IMR-90 (cell line): ENCODE results near the gene MSMO1. TPM values are rescaled to one million over a fixed set of nuclear protein-coding genes. Genes with fewer than 3 reads are reported as not detected.

Experiments
- ATAC-seq: fragments of 200-7000 bp; cut with Tn5 transposase; 2 replicates; pipeline ENCODE4 v1.9.1; 2020; ENCODE audit warnings: low read depth, mild to moderate bottlenecking, moderate library complexity
- BruUV-seq: library from RNA; stranded (reverse); fragments of 400-500 nt; replicated peaks from 2 replicates; lab custom pipeline; 2021; lab: Mats Ljungman, UMichigan
- CTCF ChIA-PET: fragments of 300-600 bp; formaldehyde crosslinking; extraction: SDS; loops from one replicate; lab custom pipeline; 2021; ENCODE audit warnings: antibody characterized with exemption; lab: Yijun Ruan, JAX
- POLR2A ChIA-PET: fragments of 300-600 bp; sonication (Branson Sonifier 250); formaldehyde crosslinking; loops from one replicate; lab custom pipeline; 2022; ENCODE audit warnings: antibody characterized with exemption; ENCODE audit not compliant: unreplicated experiment; lab: Charles Lee
- DNase-seq: peaks from one replicate; pipeline ENCODE4 v3.0.0; 2013
- H2AFZ ChIP-seq: replicated peaks from 2 replicates; pipeline ENCODE3; 2013; ENCODE audit warnings: low read length, mild to moderate bottlenecking; ENCODE audit not compliant: poor library complexity
- H2AK5ac ChIP-seq: 2 replicates; pipeline ENCODE4 v1.6.1; 2013; ENCODE audit warnings: low read depth, low read length, inconsistent platforms
- H2AK9ac ChIP-seq: replicated peaks from 2 replicates; pipeline ENCODE3; 2013; ENCODE audit warnings: mild to moderate bottlenecking, low read depth, low read length, moderate library complexity; ENCODE audit not compliant: poor library complexity
- H2BK120ac ChIP-seq: 2 replicates; pipeline ENCODE4 v1.6.1; 2013; ENCODE audit warnings: low read depth, low read length, inconsistent platforms
- H2BK15ac ChIP-seq: 3 replicates; pipeline ENCODE4 v1.6.1; 2013; ENCODE audit warnings: low read depth, low read length, inconsistent platforms
- H2BK20ac ChIP-seq: 2 replicates; pipeline ENCODE4 v1.6.1; 2013; ENCODE audit warnings: low read depth, mild to moderate bottlenecking, inconsistent platforms, low read length, moderate library complexity
- H2BK5ac ChIP-seq: 2 replicates; pipeline ENCODE4 v1.6.1; 2013; ENCODE audit warnings: mild to moderate bottlenecking, low read depth, low read length, inconsistent platforms; ENCODE audit not compliant: poor library complexity, severe bottlenecking
- H3K14ac ChIP-seq: replicated peaks from 2 replicates; pipeline ENCODE4 v1.6.1; 2013; ENCODE audit warnings: low read depth, low read length, inconsistent platforms
- H3K18ac ChIP-seq: 2 replicates; pipeline ENCODE4 v1.6.1; 2013; ENCODE audit warnings: low read depth, low read length, control low read depth
- H3K23ac ChIP-seq: 2 replicates; pipeline ENCODE4 v1.6.1; 2013; ENCODE audit warnings: low read depth, low read length, inconsistent platforms
- H3K27ac ChIP-seq: 2 replicates; pipeline ENCODE4 v1.5.1; 2013; ENCODE audit warnings: mild to moderate bottlenecking, control low read depth, low read length; ENCODE audit not compliant: insufficient read depth
- H3K27me3 ChIP-seq: 2 replicates; pipeline ENCODE4 v1.6.1; 2013; ENCODE audit warnings: low read length; ENCODE audit not compliant: control insufficient read depth, insufficient read depth
- H3K36me3 ChIP-seq: 2 replicates; pipeline ENCODE4 v1.6.1; 2013; ENCODE audit warnings: low read length, mixed read lengths; ENCODE audit not compliant: control insufficient read depth, insufficient read depth
- H3K4ac ChIP-seq: 2 replicates; pipeline ENCODE4 v1.6.1; 2013; ENCODE audit warnings: low read depth, low read length, inconsistent platforms
- H3K4me1 ChIP-seq: 2 replicates; pipeline ENCODE4 v1.6.1; 2013; ENCODE audit warnings: low read length, mixed read lengths; ENCODE audit not compliant: control insufficient read depth, insufficient read depth
- H3K4me2 ChIP-seq: 2 replicates; pipeline ENCODE4 v1.6.1; 2013; ENCODE audit warnings: low read depth, mild to moderate bottlenecking, control low read depth, low read length, moderate library complexity
- H3K4me3 ChIP-seq: 2 replicates; pipeline ENCODE4 v1.5.1; 2013; ENCODE audit warnings: low read depth, mild to moderate bottlenecking, control low read depth, low read length, moderate library complexity; ENCODE audit not compliant: insufficient read depth
- H3K56ac ChIP-seq: 2 replicates; pipeline ENCODE4 v1.6.1; 2013; ENCODE audit warnings: low read length, inconsistent platforms; ENCODE audit not compliant: insufficient read depth; ENCODE audit errors: extremely low read depth
- H3K79me1 ChIP-seq, 2 experiments: 2 replicates each; pipeline ENCODE4 v1.6.1; 2013; ENCODE audit warnings: low read length in 2 of 2, inconsistent platforms in 1 of 2, low read depth in 1 of 2
- H3K9ac ChIP-seq: 2 replicates; pipeline ENCODE4 v1.6.1; 2013; ENCODE audit warnings: low read depth, low read length, control low read depth
- H3K9me1 ChIP-seq: 2 replicates; pipeline ENCODE4 v1.6.1; 2013; ENCODE audit warnings: low read length, inconsistent platforms; ENCODE audit not compliant: insufficient read depth
- H3K9me3 ChIP-seq: 2 replicates; pipeline ENCODE4 v1.6.1; 2013; ENCODE audit warnings: low read length; ENCODE audit not compliant: control insufficient read depth, insufficient read depth
- H4K20me1 ChIP-seq: 2 replicates; pipeline ENCODE4 v1.6.1; 2013; ENCODE audit warnings: low read length, inconsistent platforms; ENCODE audit not compliant: insufficient read depth
- H4K5ac ChIP-seq: 2 replicates; pipeline ENCODE4 v1.6.1; 2013; ENCODE audit warnings: mild to moderate bottlenecking, low read depth, low read length, control low read depth
- H4K8ac ChIP-seq, 2 experiments: 2 replicates each; pipeline ENCODE4 v1.6.1; 2013; ENCODE audit warnings: low read depth in 2 of 2, low read length in 2 of 2, control low read depth in 1 of 2, inconsistent platforms in 1 of 2
- H4K91ac ChIP-seq: 2 replicates; pipeline ENCODE4 v1.6.1; 2013; ENCODE audit warnings: low read depth, low read length, inconsistent platforms; ENCODE audit not compliant: insufficient read depth
- BHLHE40 ChIP-seq: fragments of 150-350 bp; IDR thresholded peaks from 2 replicates; pipeline ENCODE4 v1.6.1; 2016; ENCODE audit warnings: mild to moderate bottlenecking, low read depth, low read length
- CEBPB ChIP-seq: IDR thresholded peaks from 2 replicates; pipeline ENCODE4 v1.6.1; 2012; ENCODE audit warnings: low read depth, low read length, improper control_type of control experiment
- FOS ChIP-seq: fragments of 150-350 bp; IDR thresholded peaks from 2 replicates; pipeline ENCODE4 v1.6.1; 2016; ENCODE audit warnings: low read depth, low read length
- MAFK ChIP-seq: IDR thresholded peaks from 2 replicates; pipeline ENCODE4 v1.6.1; 2012; ENCODE audit warnings: low read depth, low read length, improper control_type of control experiment
- MAZ ChIP-seq: IDR thresholded peaks from 2 replicates; pipeline ENCODE4 v1.6.1; 2012; ENCODE audit warnings: low read depth, mild to moderate bottlenecking, low read length, improper control_type of control experiment, moderate library complexity, borderline replicate concordance
- MXI1 ChIP-seq: IDR thresholded peaks from 2 replicates; pipeline ENCODE4 v1.6.1; 2012; ENCODE audit warnings: low read depth, mild to moderate bottlenecking, low read length, moderate library complexity, borderline replicate concordance
- POLR2A ChIP-seq: IDR thresholded peaks from 2 replicates; pipeline ENCODE4 v1.6.1; 2012; ENCODE audit warnings: mild to moderate bottlenecking, low read depth, low read length
- RAD21 ChIP-seq: IDR thresholded peaks from 2 replicates; pipeline ENCODE4 v1.6.1; 2012; ENCODE audit warnings: low read length, improper control_type of control experiment
- RCOR1 ChIP-seq: IDR thresholded peaks from 2 replicates; pipeline ENCODE4 v1.6.1; 2012; ENCODE audit warnings: mild to moderate bottlenecking, low read length, improper control_type of control experiment; ENCODE audit not compliant: insufficient replicate concordance
- RFX5 ChIP-seq: IDR thresholded peaks from 2 replicates; pipeline ENCODE4 v1.8.0; 2012; ENCODE audit warnings: low read depth, mild to moderate bottlenecking, low read length, moderate library complexity
- WGBS, 2 experiments: methylation state at CpG; one replicate each; pipeline versions ENCODE4 v1.1.5 to v1.1.7; 2013; ENCODE audit warnings: missing lambda C conversion rate in 2 of 2; ENCODE audit not compliant: insufficient read length in 1 of 2; ENCODE audit errors: extremely low coverage in 2 of 2; 5-methylcytosine and 5-hydroxymethylcytosine counted together
- dilution Hi-C: fragments of 300-500 bp; cut with HindIII; formaldehyde crosslinking; loops from one replicate; pipeline ENCODE4 v1.14.3; 2018; ENCODE audit warnings: low sequenced_read_pairs; ENCODE audit not compliant: unreplicated experiment
- in situ Hi-C: fragments of 300-500 bp; cut with MboI; formaldehyde crosslinking; loops from 3 replicates; pipeline ENCODE4 v1.14.3; 2019; ENCODE audit warnings: low sequenced_read_pairs, inconsistent platforms, mixed read lengths
- intact Hi-C: fragments of 100-400 bp; cut with micrococcal nuclease; formaldehyde crosslinking; loops from 2 replicates; pipeline ENCODE4 v1.10.0; 2022
- polyA plus RNA-seq, 3 experiments: library from polyadenylated mRNA; depleted of rRNA; stranded (reverse); fragments of >200 nt; gene quantifications; 2 replicates each; pipeline ENCODE4 v1.2.3, GENCODE V29; 2012; ENCODE audit warnings: low replicate concordance in 1 of 3
- total RNA-seq: library from RNA; depleted of rRNA; stranded (reverse); fragments of >200 nt; gene quantifications from 2 replicates; pipeline ENCODE4 v1.2.3, GENCODE V29; 2012
- TF ChIP-seq, protein P1 (sequence below): fragments of 150-350 bp; IDR thresholded peaks from 2 replicates; pipeline ENCODE4 v1.6.1; 2016; ENCODE audit warnings: low read depth, mild to moderate bottlenecking, low read length, moderate library complexity, borderline replicate concordance
- TF ChIP-seq, protein P2 (sequence below): conservative IDR thresholded peaks from 2 replicates; pipeline ENCODE4 v1.5.1; 2012; ENCODE audit warnings: mild to moderate bottlenecking, low read depth, low read length, improper control_type of control experiment

MSMO1 gene
- total and polyA plus RNA-seq, 2 of the 4 experiments (the other 2 are of a cell fraction): 40.1 to 42.1 TPM

DNA sequence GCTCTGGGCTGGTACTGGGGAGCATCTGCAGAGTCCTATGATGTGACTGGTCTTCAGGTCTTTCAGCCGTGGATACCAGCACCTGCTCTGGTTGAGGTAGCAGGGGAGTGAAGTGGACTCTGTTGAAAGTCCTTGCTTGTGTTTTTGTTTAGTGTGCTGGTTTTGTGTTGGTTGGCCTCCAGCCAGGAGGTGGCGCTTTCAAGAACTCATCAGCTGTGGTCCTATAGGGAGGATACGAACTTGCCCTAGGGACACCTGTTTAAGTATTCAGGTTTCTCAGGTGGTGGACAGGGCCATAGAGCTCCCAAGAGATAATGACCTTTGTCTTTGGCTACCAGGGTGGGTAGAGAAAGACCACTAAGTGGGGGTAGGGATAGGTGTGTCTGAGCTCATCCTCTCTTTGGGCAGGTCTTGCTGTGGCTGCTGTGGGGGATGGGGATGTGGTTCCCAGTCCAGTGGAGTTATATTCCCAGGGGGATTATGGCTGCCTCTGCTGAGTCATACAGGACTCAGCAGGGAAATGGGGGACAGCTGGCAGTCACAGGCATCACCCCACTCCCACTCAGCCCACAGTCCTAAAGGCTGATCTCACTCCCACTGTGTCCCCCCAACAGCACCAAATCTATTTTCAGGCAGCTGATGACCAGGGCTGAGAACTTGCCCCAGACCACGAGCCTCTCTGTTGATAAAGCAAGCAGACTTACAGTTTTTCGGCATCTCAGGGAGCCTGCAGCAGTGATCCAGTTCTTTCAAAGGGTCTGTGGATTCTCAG, 24.1 kb downstream of the MSMO1 start (continued):
- no peak for TF ChIP-seq FOS

DNA sequence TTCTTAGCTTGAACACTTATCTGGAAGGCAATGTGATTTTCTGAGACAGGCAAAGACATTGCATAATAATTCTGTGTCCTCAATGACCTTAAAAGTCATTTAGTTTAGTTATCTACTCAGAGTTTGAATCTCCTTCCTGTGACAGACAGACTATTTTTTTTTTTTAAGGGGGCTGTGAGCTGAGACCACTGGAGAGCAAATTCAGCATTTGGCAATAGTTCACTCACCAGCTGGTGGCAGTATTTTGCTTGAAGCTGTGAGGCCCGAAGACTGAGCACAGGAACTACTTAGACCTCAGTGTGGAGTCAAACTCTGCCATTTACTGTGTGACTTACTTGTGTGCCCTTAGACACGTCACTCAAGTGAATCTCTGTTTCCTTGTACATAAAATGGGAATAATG, 28.4 kb downstream of the MSMO1 start:
- in situ Hi-C loops (loop anchor here (5.0 to 10.0 kb wide), 2 partner anchors 106 to 221 kb away; no protein-coding TSS in a partner anchor), dilution Hi-C loops (no loop called here), intact Hi-C loops (loop anchor here (1.0 kb wide), 1 partner anchor 109 kb away; no protein-coding TSS in a partner anchor)
- Histone ChIP-seq H2AK9ac (no peak overlapping the region), H4K20me1 (no peaks in the 10 kb centered on the region), H3K4me1 (no peaks in the 10 kb centered on the region), H3K27ac (no peak overlapping the region), H2BK15ac (no peak overlapping the region), H3K79me1 (no peaks in the 10 kb centered on the region), H3K9me3 (no peaks in the 10 kb centered on the region), H2BK5ac (no peak overlapping the region), H3K9me1 (no peaks in the 10 kb centered on the region), H3K14ac (no peak overlapping the region), H2AK5ac (no peak overlapping the region), H2AFZ (no peak overlapping the region), H3K18ac (no peak overlapping the region), H3K4me3 (no peak overlapping the region), H3K4me2 (no peak overlapping the region), H3K56ac (no peak overlapping the region), H4K5ac (no peak overlapping the region), H3K36me3 (no peaks in the 10 kb centered on the region), H2BK120ac (no peak overlapping the region), H3K9ac (no peak overlapping the region), H2BK20ac (no peak overlapping the region), H4K91ac (no peak overlapping the region), H4K8ac (no peak overlapping the region), H3K27me3 (0 out of 2 replicates have a peak, but pooled peaks cover 1% of the 10 kb centered on the region), H3K4ac (no peak overlapping the region), H3K23ac (no peak overlapping the region)
- ATAC-seq: peak; percentile 51; the same call in 1 of the 2 replicates
- BruUV-seq: no TSS peak
- DNase-seq: peak; percentile 20
- CTCF ChIA-PET: interaction anchor here (0.6 to 1.4 kb wide), 4 partner anchors 10 to 258 kb away, joined by 3 to 7 read pairs (median 4); no protein-coding TSS in a partner anchor
- no CpG with 5 or more reads among the region's 2 CpGs for WGBS, 2 experiments
- POLR2A ChIA-PET: no interaction called here
- TF ChIP-seq MAZ (no peak), FOS (no peak), CEBPB (no peak), RAD21 (peak; percentile 20; the same call in 1 of the 2 replicates), MAFK (no peak), BHLHE40 (no peak), MXI1 (no peak), RFX5 (no peak), POLR2A (no peak), RCOR1 (no peak)
- TF ChIP-seq, protein P1, sequence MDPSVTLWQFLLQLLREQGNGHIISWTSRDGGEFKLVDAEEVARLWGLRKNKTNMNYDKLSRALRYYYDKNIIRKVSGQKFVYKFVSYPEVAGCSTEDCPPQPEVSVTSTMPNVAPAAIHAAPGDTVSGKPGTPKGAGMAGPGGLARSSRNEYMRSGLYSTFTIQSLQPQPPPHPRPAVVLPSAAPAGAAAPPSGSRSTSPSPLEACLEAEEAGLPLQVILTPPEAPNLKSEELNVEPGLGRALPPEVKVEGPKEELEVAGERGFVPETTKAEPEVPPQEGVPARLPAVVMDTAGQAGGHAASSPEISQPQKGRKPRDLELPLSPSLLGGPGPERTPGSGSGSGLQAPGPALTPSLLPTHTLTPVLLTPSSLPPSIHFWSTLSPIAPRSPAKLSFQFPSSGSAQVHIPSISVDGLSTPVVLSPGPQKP: no peak
- TF ChIP-seq, protein P2, sequence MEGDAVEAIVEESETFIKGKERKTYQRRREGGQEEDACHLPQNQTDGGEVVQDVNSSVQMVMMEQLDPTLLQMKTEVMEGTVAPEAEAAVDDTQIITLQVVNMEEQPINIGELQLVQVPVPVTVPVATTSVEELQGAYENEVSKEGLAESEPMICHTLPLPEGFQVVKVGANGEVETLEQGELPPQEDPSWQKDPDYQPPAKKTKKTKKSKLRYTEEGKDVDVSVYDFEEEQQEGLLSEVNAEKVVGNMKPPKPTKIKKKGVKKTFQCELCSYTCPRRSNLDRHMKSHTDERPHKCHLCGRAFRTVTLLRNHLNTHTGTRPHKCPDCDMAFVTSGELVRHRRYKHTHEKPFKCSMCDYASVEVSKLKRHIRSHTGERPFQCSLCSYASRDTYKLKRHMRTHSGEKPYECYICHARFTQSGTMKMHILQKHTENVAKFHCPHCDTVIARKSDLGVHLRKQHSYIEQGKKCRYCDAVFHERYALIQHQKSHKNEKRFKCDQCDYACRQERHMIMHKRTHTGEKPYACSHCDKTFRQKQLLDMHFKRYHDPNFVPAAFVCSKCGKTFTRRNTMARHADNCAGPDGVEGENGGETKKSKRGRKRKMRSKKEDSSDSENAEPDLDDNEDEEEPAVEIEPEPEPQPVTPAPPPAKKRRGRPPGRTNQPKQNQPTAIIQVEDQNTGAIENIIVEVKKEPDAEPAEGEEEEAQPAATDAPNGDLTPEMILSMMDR: peak; percentile 36
